ENCODE data around the gene RASIP1.
"Not testable (repeated sequence)": the region's sequence is repeated elsewhere in the genome, so short reads cannot be mapped to it uniquely, and the experiment has no call there.

Gene RASIP1

GRCh38 chr19:48726556-48726955 is 13.9 kb downstream of the RASIP1 start:
- peak; percentile 78 for DNase-seq

GRCh38 chr19:48724796-48725753 is 15.3 kb downstream of the RASIP1 start:
- DNase-seq: peak; percentile 73

- no peak for DNase-seq
Measured at GRCh38 chr19:48722196-48722708, 18.2 kb downstream of the RASIP1 start.

- peak; percentile 95 for DNase-seq
Measured at GRCh38 chr19:48720613-48721296, 19.7 kb downstream of the RASIP1 start.

GRCh38 chr19:48720251-48720612 is 20.2 kb downstream of the RASIP1 start:
- no peak for DNase-seq

- DNase-seq: no peak
Measured at GRCh38 chr19:48719263-48720171, 20.9 kb downstream of the RASIP1 start, which contains the start of gene MAMSTR. MAMSTR (minus strand) TSS chr19:48719725; CDS start chr19:48719031, 694 bp downstream.

- no peak for DNase-seq
Measured at GRCh38 chr19:48718711-48719231, 21.6 kb downstream of the RASIP1 start.

GRCh38 chr19:48718106-48718505 is 22.3 kb downstream of the RASIP1 start:
- DNase-seq: not testable (repeated sequence)

GRCh38 chr19:48716562-48717291 is 23.7 kb downstream of the RASIP1 start:
- no peak for DNase-seq

GRCh38 chr19:48715681-48716171 is 24.7 kb downstream of the RASIP1 start:
- no peak for DNase-seq

GRCh38 chr19:48714759-48715675 is 25.4 kb downstream of the RASIP1 start:
- no peak for DNase-seq

GRCh38 chr19:48713864-48714755 is 26.3 kb downstream of the RASIP1 start:
- peak; percentile 99 for DNase-seq

- no peak for DNase-seq
Measured at GRCh38 chr19:48713041-48713863, 27.2 kb downstream of the RASIP1 start.

- DNase-seq: no peak
Measured at GRCh38 chr19:48711106-48711662, 29.2 kb downstream of the RASIP1 start.

GRCh38 chr19:48708471-48708870 is 31.9 kb downstream of the RASIP1 start:
- DNase-seq: no peak

GRCh38 chr19:48705431-48705830 is 35.0 kb downstream of the RASIP1 start:
- DNase-seq: no peak

GRCh38 chr19:48703316-48703715 is 37.1 kb downstream of the RASIP1 start:
- no peak for DNase-seq

- DNase-seq: no peak
Measured at GRCh38 chr19:48702701-48703100, 37.7 kb downstream of the RASIP1 start.

Measured in CD4-positive, alpha-beta T cell treated with Interleukin-17A for 1 hour (primary cell).